HUDEP-2 (cell line): ENCODE measurements around the gene KRT16.
"Not testable (repeated sequence)": the region's sequence is repeated elsewhere in the genome, so short reads cannot be mapped to it uniquely, and the experiment has no call there.

ENCODE experiments used
- DNase-seq, 76 experiments: peaks; one replicate each; lab custom pipeline; 2025; ENCODE audit not compliant: unreplicated experiment in 76 of 76; lab: John Stamatoyannopoulos, UW

The KRT16 gene

GRCh38 chr17:41647940-41648410 lies 35.4 kb upstream of the KRT16 start:
- DNase-seq: peak in 70 of 76 experiments; percentile 10 to 86 (median 61)

- peak in 1 of 76 experiments; percentile 27 for DNase-seq
Observed at GRCh38 chr17:41647038-41647813, 34.7 kb upstream of the KRT16 start.

- no peak for DNase-seq
Observed at GRCh38 chr17:41642252-41643156, 29.9 kb upstream of the KRT16 start.

GRCh38 chr17:41640596-41640995 lies 28.0 kb upstream of the KRT16 start:
- not testable (repeated sequence) for DNase-seq

- no peak for DNase-seq
Observed at GRCh38 chr17:41639492-41640473, 27.2 kb upstream of the KRT16 start.

- no peak for DNase-seq
Observed at GRCh38 chr17:41638941-41639340, 26.4 kb upstream of the KRT16 start.

- DNase-seq: no peak
Observed at GRCh38 chr17:41638194-41638593, 25.6 kb upstream of the KRT16 start.

- no peak for DNase-seq
Observed at GRCh38 chr17:41636652-41637051, 24.1 kb upstream of the KRT16 start.

GRCh38 chr17:41635121-41636097 lies 22.8 kb upstream of the KRT16 start:
- no peak for DNase-seq

GRCh38 chr17:41634639-41635038 lies 22.1 kb upstream of the KRT16 start:
- DNase-seq: no peak

GRCh38 chr17:41633556-41634199 lies 21.1 kb upstream of the KRT16 start:
- DNase-seq: peak in 1 of 76 experiments; percentile 8

- DNase-seq: no peak
Observed at GRCh38 chr17:41632482-41633105, 20.0 kb upstream of the KRT16 start.

GRCh38 chr17:41631898-41632285 lies 19.3 kb upstream of the KRT16 start:
- DNase-seq: no peak

- peak in 6 of 76 experiments; percentile 2 to 20 (median 8) for DNase-seq
Observed at GRCh38 chr17:41631025-41631897, 18.7 kb upstream of the KRT16 start.

GRCh38 chr17:41629826-41630670 lies 17.5 kb upstream of the KRT16 start:
- DNase-seq: no peak

- DNase-seq: no peak
Observed at GRCh38 chr17:41629316-41629715, 16.7 kb upstream of the KRT16 start.
